Common myeloid progenitor, CD34-positive (primary cell): ENCODE data around the gene NEDD9.

ENCODE experiments used
- CTCF ChIA-PET: fragments of 350-600 bp; sonication (Branson Sonifier 250); formaldehyde crosslinking; loops from one replicate; lab custom pipeline; 2021; ENCODE audit warnings: antibody characterized with exemption; lab: Charles Lee
- POLR2A ChIA-PET: fragments of 350-600 bp; sonication (Branson Sonifier 250); formaldehyde crosslinking; loops from one replicate; lab custom pipeline; 2021; ENCODE audit warnings: antibody characterized with exemption; lab: Charles Lee
- DNase-seq, 3 donors: peaks; one replicate each; pipeline versions ENCODE4 v3.0.0 to v3.0.0-alpha.2; 2013
- H3K27ac ChIP-seq, 2 experiments: 1 replicate in 1 of 2; 2 replicates in 1 of 2; pipeline ENCODE4 v1.7.0; 2013; ENCODE audit warnings: inconsistent platforms in 2 of 2, low read length in 2 of 2, mild to moderate bottlenecking in 2 of 2, low read depth in 1 of 2, moderate library complexity in 1 of 2; ENCODE audit not compliant: severe bottlenecking in 2 of 2, insufficient read depth in 1 of 2, poor library complexity in 1 of 2
- H3K27me3 ChIP-seq, 5 experiments: replicated peaks in 2 of 5; 1 replicate in 3 of 5; 2 replicates in 2 of 5; pipeline versions ENCODE4 v1.6.1 to v1.7.0; 2013; ENCODE audit warnings: low read length in 4 of 5, mild to moderate bottlenecking in 2 of 5, moderate library complexity in 2 of 5, inconsistent platforms in 1 of 5; ENCODE audit not compliant: insufficient read depth in 5 of 5, control insufficient read depth in 4 of 5
- H3K36me3 ChIP-seq, 4 experiments: 1 replicate in 2 of 4; 2 replicates in 2 of 4; pipeline versions ENCODE4 v1.6.1 to v1.7.0; 2013; ENCODE audit warnings: low read length in 3 of 4, control low read depth in 1 of 4, mild to moderate bottlenecking in 1 of 4; ENCODE audit not compliant: control insufficient read depth in 4 of 4, insufficient read depth in 4 of 4
- H3K4me1 ChIP-seq, 4 experiments: 1 replicate in 3 of 4; 2 replicates in 1 of 4; pipeline versions ENCODE4 v1.6.1 to v1.7.1; 2013; ENCODE audit warnings: low read length in 3 of 4, mild to moderate bottlenecking in 3 of 4, control low read depth in 1 of 4, inconsistent platforms in 1 of 4, moderate library complexity in 1 of 4; ENCODE audit not compliant: control insufficient read depth in 4 of 4, insufficient read depth in 4 of 4; ENCODE audit errors: control extremely low read depth in 1 of 4
- H3K4me3 ChIP-seq, 7 experiments: 1 replicate in 4 of 7; 2 replicates in 3 of 7; pipeline versions ENCODE4 v1.5.1 to v1.7.0; 2013; ENCODE audit warnings: mild to moderate bottlenecking in 7 of 7, low read length in 6 of 7, moderate library complexity in 6 of 7, inconsistent platforms in 2 of 7, low read depth in 2 of 7, control low read depth in 1 of 7; ENCODE audit not compliant: insufficient read depth in 4 of 7, control insufficient read depth in 1 of 7; ENCODE audit errors: extremely low read depth in 1 of 7
- H3K9me3 ChIP-seq, 5 experiments: 1 replicate in 4 of 5; 2 replicates in 1 of 5; pipeline versions ENCODE4 v1.6.1 to v1.7.1; 2013; ENCODE audit warnings: low read length in 4 of 5, mild to moderate bottlenecking in 2 of 5, inconsistent platforms in 1 of 5, low read depth in 1 of 5, moderate library complexity in 1 of 5; ENCODE audit not compliant: control insufficient read depth in 4 of 5, insufficient read depth in 2 of 5; ENCODE audit errors: control extremely low read depth in 1 of 5
- WGBS: methylation state at CpG from one replicate; pipeline ENCODE4 v1.1.5; 2013; ENCODE audit not compliant: insufficient coverage; 5-methylcytosine and 5-hydroxymethylcytosine counted together

The NEDD9 gene

GRCh38 chr6:11215773-11216172 is 16.7 kb downstream of the NEDD9 start:
- no peaks in the 10 kb centered on the region for H3K9me3 ChIP-seq
- H3K4me3 ChIP-seq: no peak overlapping the region
- H3K36me3 ChIP-seq: peaks cover 0 to 4% (median 0%) of the 10 kb centered on the region in 4 experiments
- ChIA-PET POLR2A (no interaction called here), CTCF (interaction anchor here (1.3 to 1.6 kb wide), 5 partner anchors 12 to 280 kb away, joined by 3 to 4 read pairs (median 3); no protein-coding TSS in a partner anchor)
- no peaks in the 10 kb centered on the region for H3K27me3 ChIP-seq
- WGBS: 97% methylated on average over 7 of the region's 7 CpGs
- no peak for DNase-seq
- no peak overlapping the region for H3K27ac ChIP-seq
- peaks cover 1 to 27% (median 12%) of the 10 kb centered on the region in 4 experiments for H3K4me1 ChIP-seq

- H3K27me3 ChIP-seq: no peaks in the 10 kb centered on the region
- H3K4me1 ChIP-seq: peaks cover 1 to 33% (median 18%) of the 10 kb centered on the region in 4 experiments
- DNase-seq: no peak
- peaks cover 0 to 4% (median 0%) of the 10 kb centered on the region in 4 experiments for H3K36me3 ChIP-seq
- ChIA-PET CTCF (interaction anchor here (1.2 to 1.6 kb wide), 4 partner anchors 14 to 43 kb away, joined by 3 to 4 read pairs (median 4); no protein-coding TSS in a partner anchor), POLR2A (no interaction called here)
- WGBS: 96% methylated on average over 6 of the region's 9 CpGs
- no peak overlapping the region for H3K27ac ChIP-seq
- no peaks in the 10 kb centered on the region for H3K9me3 ChIP-seq
- no peak overlapping the region for H3K4me3 ChIP-seq
Measured at GRCh38 chr6:11214901-11215300, 17.6 kb downstream of the NEDD9 start.

GRCh38 chr6:11214084-11214833 is 18.2 kb downstream of the NEDD9 start:
- WGBS: 97% methylated on average over 13 of the region's 16 CpGs
- no peak overlapping the region for H3K4me3 ChIP-seq
- H3K9me3 ChIP-seq: no peaks in the 10 kb centered on the region
- H3K27me3 ChIP-seq: no peaks in the 10 kb centered on the region
- DNase-seq: no peak
- POLR2A ChIA-PET: no interaction called here
- peaks cover 1 to 33% (median 18%) of the 10 kb centered on the region in 4 experiments for H3K4me1 ChIP-seq
- CTCF ChIA-PET: interaction anchor here (1.2 to 1.4 kb wide), 2 partner anchors 16 to 37 kb away, joined by 3 to 4 read pairs; no protein-coding TSS in a partner anchor
- no peak overlapping the region for H3K27ac ChIP-seq
- peaks cover 0 to 4% (median 0%) of the 10 kb centered on the region in 4 experiments for H3K36me3 ChIP-seq

GRCh38 chr6:11213422-11214021 is 18.9 kb downstream of the NEDD9 start:
- no peak for DNase-seq
- peaks cover 0 to 28% (median 14%) of the 10 kb centered on the region in 4 experiments for H3K4me1 ChIP-seq
- no peak overlapping the region for H3K27ac ChIP-seq
- POLR2A ChIA-PET: no interaction called here
- no peaks in the 10 kb centered on the region for H3K27me3 ChIP-seq
- CTCF ChIA-PET: interaction anchor here (1.2 kb wide), 1 partner anchor 17 kb away, joined by 4 read pairs; no protein-coding TSS in a partner anchor
- no peak overlapping the region for H3K4me3 ChIP-seq
- H3K9me3 ChIP-seq: no peaks in the 10 kb centered on the region
- 98% methylated on average over 8 of the region's 12 CpGs for WGBS
- peaks cover 0 to 4% (median 0%) of the 10 kb centered on the region in 4 experiments for H3K36me3 ChIP-seq

GRCh38 chr6:11212664-11213063 is 19.8 kb downstream of the NEDD9 start:
- DNase-seq: no peak
- POLR2A ChIA-PET: no interaction called here
- Histone ChIP-seq H3K27me3 (no peaks in the 10 kb centered on the region), H3K4me1 (peaks cover 0 to 21% (median 13%) of the 10 kb centered on the region in 4 experiments), H3K36me3 (peaks cover 0 to 7% (median 0%) of the 10 kb centered on the region in 4 experiments), H3K9me3 (no peaks in the 10 kb centered on the region), H3K27ac (no peak overlapping the region), H3K4me3 (no peak overlapping the region)
- CTCF ChIA-PET: interaction anchor here (1.1 kb wide), 1 partner anchor 10 kb away, joined by 3 read pairs; no protein-coding TSS in a partner anchor
- 91% methylated on average over 4 of the region's 4 CpGs for WGBS

- ChIA-PET CTCF (no interaction called here), POLR2A (no interaction called here)
- H3K27me3 ChIP-seq: no peaks in the 10 kb centered on the region
- peaks cover 0 to 7% (median 0%) of the 10 kb centered on the region in 4 experiments for H3K36me3 ChIP-seq
- no peak overlapping the region for H3K27ac ChIP-seq
- no peak overlapping the region for H3K4me3 ChIP-seq
- 89% methylated on average over 1 of the region's 2 CpGs for WGBS
- no peak for DNase-seq
- H3K9me3 ChIP-seq: no peaks in the 10 kb centered on the region
- H3K4me1 ChIP-seq: peaks cover 10 to 29% (median 22%) of the 10 kb centered on the region in 4 experiments
Measured at GRCh38 chr6:11211254-11211653, 21.2 kb downstream of the NEDD9 start.
